ENCODE data around the gene SPEF2.
"Not testable (repeated sequence)": the region's sequence is repeated elsewhere in the genome, so short reads cannot be mapped to it uniquely, and the experiment has no call there.

The SPEF2 gene

GRCh38 chr5:35656721-35657120 lies 39.1 kb downstream of the SPEF2 start:
- DNase-seq = no peak

GRCh38 chr5:35657877-35658276 lies 40.2 kb downstream of the SPEF2 start:
- no peak for DNase-seq

- no peak for DNase-seq
These were observed 41.9 kb downstream of the SPEF2 start for GRCh38 chr5:35659556-35659955.

- DNase-seq = no peak
These were observed 42.8 kb downstream of the SPEF2 start for GRCh38 chr5:35660451-35660850.

- DNase-seq = no peak
These were observed 46.9 kb downstream of the SPEF2 start for GRCh38 chr5:35664584-35664983.

GRCh38 chr5:35665096-35665495 lies 47.4 kb downstream of the SPEF2 start:
- no peak for DNase-seq

- DNase-seq = no peak
These were observed 50.7 kb downstream of the SPEF2 start for GRCh38 chr5:35668319-35668718.

GRCh38 chr5:35668794-35669193 lies 51.1 kb downstream of the SPEF2 start:
- DNase-seq = no peak

GRCh38 chr5:35671541-35672295 lies 54.1 kb downstream of the SPEF2 start:
- DNase-seq = no peak

- DNase-seq = not testable (repeated sequence)
These were observed 54.6 kb downstream of the SPEF2 start for GRCh38 chr5:35672296-35672655.

- no peak for DNase-seq
These were observed 55.3 kb downstream of the SPEF2 start for GRCh38 chr5:35672995-35673394.

- DNase-seq = no peak
These were observed 56.4 kb downstream of the SPEF2 start for GRCh38 chr5:35674049-35674448.

- no peak for DNase-seq
These were observed 57.7 kb downstream of the SPEF2 start for GRCh38 chr5:35675392-35675791.

GRCh38 chr5:35677878-35678277 lies 60.2 kb downstream of the SPEF2 start:
- no peak for DNase-seq

GRCh38 chr5:35678661-35679060 lies 61.0 kb downstream of the SPEF2 start:
- no peak for DNase-seq

- DNase-seq = no peak
These were observed 61.7 kb downstream of the SPEF2 start for GRCh38 chr5:35679357-35679756.

GRCh38 chr5:35681911-35682310 lies 64.2 kb downstream of the SPEF2 start:
- no peak for DNase-seq

- no peak for DNase-seq
These were observed 65.8 kb downstream of the SPEF2 start for GRCh38 chr5:35683466-35683865.

GRCh38 chr5:35685161-35685560 lies 67.5 kb downstream of the SPEF2 start:
- no peak for DNase-seq

- no peak for DNase-seq
These were observed 70.3 kb downstream of the SPEF2 start for GRCh38 chr5:35687961-35688360.

GRCh38 chr5:35694481-35694880 lies 76.8 kb downstream of the SPEF2 start:
- DNase-seq = no peak

GRCh38 chr5:35698047-35698808 lies 80.6 kb downstream of the SPEF2 start:
- no peak for DNase-seq

- no peak for DNase-seq
These were observed 90.0 kb downstream of the SPEF2 start for GRCh38 chr5:35707659-35708058.

GRCh38 chr5:35709688-35710087 lies 92.0 kb downstream of the SPEF2 start:
- no peak for DNase-seq

- DNase-seq = no peak
These were observed 100.1 kb downstream of the SPEF2 start for GRCh38 chr5:35717718-35718117.

All from NCI-H2171 (cell line).